GM21717 (cell line): ENCODE results near the gene FSTL1.

Experiments
- ATAC-seq: cut with Tn5 transposase; IDR thresholded peaks from one replicate; pipeline ENCODE4 v1.9.1; 2021; ENCODE audit warnings: mild to moderate bottlenecking, moderate library complexity; ENCODE audit not compliant: unreplicated experiment

Gene FSTL1

GRCh38 chr3:120450600-120451271 is at the start of gene FSTL1:
Gene FSTL1, minus strand, starts transcription at chr3:120450992. Its CDS starts 246 bp downstream, at chr3:120450746.
- no peak for ATAC-seq

DNA sequence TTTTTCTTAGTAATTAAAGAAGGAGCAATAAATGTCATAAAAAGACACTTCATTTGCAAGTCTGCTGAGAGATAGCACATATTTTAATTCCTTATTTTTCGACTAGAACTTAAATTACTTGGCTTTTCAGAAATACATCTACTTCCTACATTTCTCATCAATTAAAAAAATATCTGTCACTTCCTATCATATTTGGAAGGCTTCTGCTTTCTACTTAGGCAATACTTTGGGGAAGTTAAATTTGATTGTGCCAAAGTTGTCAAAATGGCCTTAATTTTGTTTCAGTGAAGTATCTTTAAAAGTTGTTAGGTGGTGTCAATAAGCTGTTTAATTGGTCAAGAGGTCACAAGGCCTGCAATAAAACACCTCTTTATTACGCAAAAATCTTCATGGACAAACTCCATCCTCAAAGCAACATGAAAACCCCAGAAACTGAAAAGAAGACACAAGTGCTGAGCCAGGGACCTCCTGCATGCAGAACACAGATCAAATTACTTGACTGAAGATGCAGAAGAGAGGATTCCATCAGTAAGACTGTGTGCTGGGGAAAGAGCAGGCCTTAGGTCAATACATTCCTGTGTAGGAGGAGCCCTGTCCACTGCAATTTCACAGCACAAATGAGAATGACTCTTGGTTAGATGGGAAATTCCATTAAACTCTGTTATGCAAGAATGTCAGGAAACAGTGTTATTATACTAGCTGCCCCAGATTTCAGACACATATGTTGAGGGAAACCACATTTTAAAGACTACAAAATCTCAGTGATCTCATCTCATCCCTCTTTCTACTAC is 48.0 kb upstream of the FSTL1 start:
- ATAC-seq: no peak

- ATAC-seq: no peak
Observed at GRCh38 chr3:120497818-120498217, 47.0 kb upstream of the FSTL1 start.

DNA sequence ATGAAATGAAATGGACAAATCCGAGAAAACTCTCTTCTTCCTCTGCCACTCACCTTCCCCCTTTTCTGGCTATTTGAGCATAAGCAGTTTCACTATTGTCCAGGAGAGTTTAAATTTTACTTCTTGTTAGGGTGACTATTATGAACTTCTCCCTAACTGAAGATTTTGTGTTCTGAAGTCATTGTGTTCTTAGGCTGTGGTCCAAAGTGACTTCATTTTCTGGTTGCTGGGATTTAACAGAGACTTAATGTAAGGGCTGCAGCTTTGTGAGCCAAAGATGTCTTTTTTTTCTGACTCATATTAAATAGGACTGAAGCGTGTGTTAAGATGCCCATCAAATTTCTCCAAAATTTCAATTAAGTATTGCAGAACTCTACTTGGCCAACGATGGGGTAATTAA is 46.5 kb upstream of the FSTL1 start:
- no peak for ATAC-seq

- ATAC-seq: no peak
Observed at GRCh38 chr3:120496278-120497002, 45.6 kb upstream of the FSTL1 start.

- ATAC-seq: no peak
Observed at GRCh38 chr3:120495809-120496208, 45.0 kb upstream of the FSTL1 start.

- ATAC-seq: no peak
Observed at GRCh38 chr3:120492103-120492502, 41.3 kb upstream of the FSTL1 start.

- no peak for ATAC-seq
Observed at GRCh38 chr3:120489421-120489820, 38.6 kb upstream of the FSTL1 start.

GRCh38 chr3:120488296-120488695 is 37.5 kb upstream of the FSTL1 start:
- ATAC-seq: no peak

GRCh38 chr3:120487191-120487650 is 36.4 kb upstream of the FSTL1 start:
- no peak for ATAC-seq

DNA sequence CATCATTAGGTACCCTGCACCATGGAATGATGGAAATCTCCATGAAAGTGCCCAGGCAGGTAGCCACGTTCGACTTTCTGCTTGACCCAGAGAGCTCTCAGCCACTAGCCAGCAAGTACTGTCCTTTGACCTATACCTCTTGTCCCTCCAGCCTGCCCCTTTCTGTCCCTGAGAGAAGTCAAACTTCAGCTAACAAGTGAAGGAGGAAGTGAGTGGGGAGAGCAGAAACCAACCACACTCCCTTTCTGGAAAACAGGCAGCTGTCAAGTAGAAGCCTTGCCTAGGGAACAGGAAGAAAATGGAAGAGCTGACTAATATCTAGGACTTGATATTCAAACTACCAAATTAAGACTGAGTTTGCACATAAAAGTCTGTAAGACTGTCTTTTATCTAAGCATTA is 30.3 kb upstream of the FSTL1 start:
- no peak for ATAC-seq

DNA sequence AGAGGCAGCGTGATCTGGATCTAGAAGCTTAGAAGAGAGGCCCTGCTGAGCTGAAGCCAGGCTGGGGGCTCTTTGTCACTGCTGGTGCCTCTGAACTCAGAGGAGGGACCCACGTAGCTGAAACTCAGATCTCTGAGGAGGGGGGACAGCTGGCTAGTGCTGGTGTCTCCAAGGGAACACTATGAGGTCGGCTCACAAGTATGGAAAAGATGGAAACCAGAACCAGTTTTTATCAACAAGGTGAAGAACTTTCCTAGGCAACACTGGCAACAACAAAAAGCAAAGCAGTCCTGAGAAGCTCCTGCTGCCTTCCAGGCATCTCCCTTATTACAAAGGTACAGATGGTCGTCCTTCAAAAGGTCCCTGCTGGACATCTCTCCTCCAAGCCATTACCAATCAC is 27.0 kb upstream of the FSTL1 start:
- no peak for ATAC-seq

DNA sequence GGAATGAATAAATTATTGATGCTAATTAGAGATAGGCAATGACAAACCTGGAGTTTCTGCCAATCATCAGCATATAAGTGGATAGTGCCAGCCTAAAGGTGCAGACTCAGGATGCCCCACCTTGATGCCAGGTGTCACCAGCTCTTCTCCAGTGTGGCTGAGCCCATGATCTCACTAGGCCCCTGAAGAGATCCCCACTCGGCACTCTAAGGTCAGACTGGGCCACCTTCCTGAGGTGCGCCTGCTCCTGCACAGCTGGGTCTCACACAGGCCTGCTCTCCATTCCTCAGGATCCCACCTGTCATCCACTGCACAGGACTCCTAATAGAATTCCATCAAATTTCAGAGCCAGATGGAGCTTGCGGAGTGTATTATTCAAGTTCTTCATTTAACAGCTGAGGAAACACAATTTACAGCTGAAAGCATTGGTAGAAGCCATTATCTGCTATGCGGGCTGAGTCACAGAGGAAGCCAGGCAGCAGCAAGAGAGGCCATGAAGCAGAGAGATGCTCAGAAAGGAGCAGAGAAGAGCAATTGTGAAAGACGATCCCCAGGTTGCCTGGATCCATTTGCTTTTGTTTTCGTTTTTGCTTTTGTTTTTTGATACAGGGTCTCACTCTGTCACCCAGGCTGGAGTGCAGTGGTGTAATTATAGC is 25.1 kb upstream of the FSTL1 start:
- no peak for ATAC-seq

DNA sequence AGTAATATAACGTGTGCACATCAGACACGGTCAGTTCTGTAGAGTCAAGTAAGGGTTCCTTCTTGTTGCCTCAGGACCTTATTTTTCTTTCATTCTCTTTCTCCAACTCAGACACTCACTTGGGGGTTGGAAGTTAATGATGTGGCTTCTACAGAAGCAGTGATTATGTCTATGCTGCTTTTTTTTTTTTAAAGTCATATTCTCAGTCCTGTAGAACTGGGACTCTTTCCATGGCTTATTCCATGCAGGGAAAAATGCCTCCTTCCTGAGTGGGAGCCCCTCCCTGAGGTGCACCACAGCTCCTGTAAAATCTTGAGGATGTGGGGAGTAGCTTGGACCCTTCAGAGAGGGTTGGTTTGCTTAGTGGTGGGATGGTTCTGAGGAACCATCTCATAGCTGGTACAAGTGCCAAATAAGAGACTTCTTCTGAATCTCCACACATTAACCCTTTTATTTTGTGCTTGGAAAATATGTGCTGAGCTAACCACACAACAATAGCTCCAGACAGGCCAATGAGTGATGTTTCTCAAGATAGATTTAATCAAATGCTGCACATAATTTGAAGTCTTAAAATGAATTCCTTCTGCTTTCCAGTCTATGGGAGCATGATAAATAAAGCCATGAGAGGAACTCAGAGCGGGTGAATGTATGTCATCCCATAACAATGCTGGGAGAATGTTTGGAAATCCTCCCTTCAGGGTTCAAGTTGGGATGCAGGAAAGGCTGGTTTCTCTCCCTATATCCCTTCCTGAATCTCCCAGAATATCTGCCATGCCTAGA is 23.3 kb upstream of the FSTL1 start:
- no peak for ATAC-seq

- ATAC-seq: no peak
Observed at GRCh38 chr3:120473389-120473788, 22.6 kb upstream of the FSTL1 start.

GRCh38 chr3:120472121-120472844 is 21.5 kb upstream of the FSTL1 start:
- ATAC-seq: no peak

DNA sequence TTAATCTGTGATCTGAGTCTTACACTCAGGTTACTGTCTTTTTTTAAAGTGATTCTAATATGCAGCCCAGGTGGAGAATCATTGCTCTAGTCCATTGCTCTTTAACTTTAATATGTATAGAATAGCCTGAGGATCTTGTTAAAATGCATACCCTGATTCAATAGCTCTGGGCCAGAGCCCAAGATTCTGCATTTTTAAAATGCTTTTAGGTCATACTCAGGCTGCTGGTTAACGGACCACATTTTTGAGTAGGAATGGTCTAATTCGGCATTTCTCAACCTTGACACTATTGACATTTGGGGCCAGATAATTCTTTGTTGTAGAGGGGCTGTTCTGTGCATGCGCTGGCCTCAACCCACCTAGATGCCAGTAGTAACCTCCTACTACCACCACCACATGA is 20.9 kb upstream of the FSTL1 start:
- no peak for ATAC-seq

DNA sequence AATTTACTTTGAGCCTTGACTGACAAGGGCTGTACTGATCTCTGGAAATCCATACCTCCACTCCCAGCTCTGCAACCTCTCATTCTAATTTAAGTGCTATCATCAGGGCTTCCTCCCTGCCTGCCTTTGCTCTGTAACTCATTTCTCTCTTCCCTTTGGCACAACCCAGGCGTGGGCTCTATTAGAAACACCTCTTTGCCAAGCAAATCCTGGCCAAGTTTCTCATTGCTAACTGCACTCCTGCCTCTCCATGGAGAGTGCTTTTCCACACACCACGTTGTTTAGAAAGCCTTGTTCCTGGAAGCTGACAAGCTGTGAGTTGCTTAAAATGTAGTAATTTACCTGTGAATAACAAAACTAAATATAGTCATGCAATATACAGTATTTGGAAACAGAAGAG is 20.1 kb upstream of the FSTL1 start:
- no peak for ATAC-seq

- ATAC-seq: no peak
Observed at GRCh38 chr3:120469882-120470301, 19.1 kb upstream of the FSTL1 start.

GRCh38 chr3:120469440-120469839 is 18.6 kb upstream of the FSTL1 start:
- no peak for ATAC-seq
